ENCODE data around the gene MAP2K5. TPM values are rescaled to one million over a fixed set of nuclear protein-coding genes. Genes with fewer than 3 reads are reported as not detected.
A peak's percentile ranks its signal among the peaks of the same experiment; 100 is the strongest.

Gene MAP2K5
- total RNA-seq, 1 donor from 2014 or later = 6.8 TPM

DNA sequence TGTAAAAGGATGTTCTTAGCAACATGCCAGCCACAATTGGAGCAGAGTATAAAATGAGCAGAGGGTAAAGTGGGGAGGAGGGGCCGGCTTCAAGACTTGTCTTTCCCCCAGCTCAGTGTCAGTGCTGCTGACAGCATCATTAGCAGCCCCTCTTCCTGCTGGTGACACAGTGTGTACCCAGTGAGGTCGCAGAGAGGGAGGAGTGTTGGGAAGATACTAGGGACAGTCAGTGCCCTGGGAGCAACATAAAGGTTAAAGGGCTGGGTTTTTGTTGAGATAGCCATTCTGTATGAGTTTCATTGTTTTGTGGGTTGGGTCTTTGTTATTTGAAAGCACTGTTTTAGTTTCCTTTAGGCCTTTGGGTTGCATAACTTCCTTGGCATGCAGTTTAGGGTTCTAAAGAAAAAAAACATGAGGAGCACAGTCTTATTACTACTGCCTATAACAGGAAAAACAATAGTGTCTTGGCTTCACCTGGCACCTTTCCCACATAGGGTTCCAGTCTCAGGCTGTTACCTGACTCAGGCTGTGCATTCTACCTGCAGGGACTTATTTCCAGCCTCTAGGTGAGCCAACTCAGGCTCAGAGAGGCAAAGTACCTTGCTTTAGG, 188.7 kb downstream of the MAP2K5 start:
- no peak for DNase-seq

DNA sequence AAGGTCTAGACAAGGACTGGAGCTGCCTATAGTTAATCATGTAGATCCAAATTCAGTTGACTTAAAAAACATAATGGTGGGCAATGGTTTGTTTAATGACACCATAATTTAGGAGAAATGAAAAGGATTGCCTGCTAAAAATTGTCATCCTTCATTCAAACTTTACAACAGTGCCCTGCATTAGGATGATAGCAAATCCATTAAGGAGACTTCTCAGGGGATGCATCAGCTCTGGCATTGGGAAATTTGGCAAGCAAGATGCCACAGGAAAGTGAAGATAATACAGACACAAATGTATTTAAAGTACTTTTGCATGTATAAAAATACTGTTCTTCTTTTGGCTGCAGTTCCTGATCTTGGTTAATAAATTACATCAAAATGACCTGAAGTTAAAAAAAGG, 189.7 kb downstream of the MAP2K5 start:
- DNase-seq = no peak

GRCh38 chr15:67732671-67733374, 190.3 kb downstream of the MAP2K5 start:
- DNase-seq = no peak

DNA sequence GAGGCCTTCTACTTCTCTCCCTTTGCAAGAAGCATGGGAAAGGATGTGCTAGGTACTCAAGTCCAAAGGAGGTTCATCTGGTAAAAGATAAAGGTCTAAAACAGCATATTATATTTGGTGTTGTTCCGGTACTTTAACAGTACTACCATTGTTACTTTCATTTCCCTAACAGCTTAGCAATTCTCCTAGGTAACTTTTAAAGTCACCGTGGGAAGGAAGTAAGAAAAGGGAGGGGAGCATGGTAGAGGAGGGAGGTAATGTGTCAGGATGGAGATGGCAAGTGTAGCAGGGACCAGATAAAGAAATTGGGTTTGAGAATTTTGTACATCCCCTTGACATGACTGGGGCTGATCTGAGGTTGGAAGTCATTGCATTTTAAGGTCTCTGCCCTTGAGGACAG, 193.4 kb downstream of the MAP2K5 start:
- DNase-seq = no peak

- no peak for DNase-seq
These were observed 194.3 kb downstream of the MAP2K5 start for GRCh38 chr15:67736810-67737209.

GRCh38 chr15:67738056-67738455, 195.6 kb downstream of the MAP2K5 start:
- DNase-seq = no peak

GRCh38 chr15:67740405-67740804, 197.9 kb downstream of the MAP2K5 start:
- no peak for DNase-seq

DNA sequence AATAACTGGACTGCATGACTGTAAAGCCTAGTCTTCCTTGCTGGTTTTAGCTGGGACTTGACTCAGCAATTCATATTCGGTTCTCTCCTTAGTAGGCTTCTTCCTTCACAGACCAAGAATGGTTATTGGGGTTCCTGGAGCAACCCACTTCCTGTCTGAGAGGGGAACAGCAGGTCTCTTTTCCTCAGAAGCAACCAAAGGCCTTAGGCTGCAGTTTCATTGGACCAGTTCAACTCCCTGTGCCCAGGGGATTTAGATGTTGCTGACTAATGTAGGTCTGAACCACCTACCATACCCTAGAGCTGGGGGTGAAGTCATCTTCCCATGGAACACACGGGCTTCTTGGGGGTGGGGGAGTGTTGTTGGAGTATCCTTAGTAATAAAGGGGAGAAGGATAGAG, 198.8 kb downstream of the MAP2K5 start:
- no peak for DNase-seq

DNA sequence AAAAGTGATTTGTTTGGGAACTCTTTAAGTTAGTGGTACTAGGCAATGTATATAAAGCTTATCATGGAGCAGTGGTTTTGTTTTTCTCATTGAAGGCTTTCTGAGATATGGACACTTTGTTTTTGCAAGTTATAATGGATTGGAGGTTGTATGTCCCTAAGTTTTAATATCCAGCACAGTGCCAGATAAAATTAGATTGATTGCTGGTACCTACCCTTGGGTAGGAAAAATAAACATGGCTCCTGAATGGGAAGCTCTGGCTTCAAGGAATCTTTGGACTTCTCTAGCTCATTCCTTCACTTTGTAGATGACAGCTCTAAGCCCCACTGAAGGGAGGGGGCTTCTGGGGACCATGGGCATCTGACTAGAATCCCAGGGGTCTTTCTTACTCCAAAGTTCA, 201.1 kb downstream of the MAP2K5 start:
- DNase-seq = no peak

DNA sequence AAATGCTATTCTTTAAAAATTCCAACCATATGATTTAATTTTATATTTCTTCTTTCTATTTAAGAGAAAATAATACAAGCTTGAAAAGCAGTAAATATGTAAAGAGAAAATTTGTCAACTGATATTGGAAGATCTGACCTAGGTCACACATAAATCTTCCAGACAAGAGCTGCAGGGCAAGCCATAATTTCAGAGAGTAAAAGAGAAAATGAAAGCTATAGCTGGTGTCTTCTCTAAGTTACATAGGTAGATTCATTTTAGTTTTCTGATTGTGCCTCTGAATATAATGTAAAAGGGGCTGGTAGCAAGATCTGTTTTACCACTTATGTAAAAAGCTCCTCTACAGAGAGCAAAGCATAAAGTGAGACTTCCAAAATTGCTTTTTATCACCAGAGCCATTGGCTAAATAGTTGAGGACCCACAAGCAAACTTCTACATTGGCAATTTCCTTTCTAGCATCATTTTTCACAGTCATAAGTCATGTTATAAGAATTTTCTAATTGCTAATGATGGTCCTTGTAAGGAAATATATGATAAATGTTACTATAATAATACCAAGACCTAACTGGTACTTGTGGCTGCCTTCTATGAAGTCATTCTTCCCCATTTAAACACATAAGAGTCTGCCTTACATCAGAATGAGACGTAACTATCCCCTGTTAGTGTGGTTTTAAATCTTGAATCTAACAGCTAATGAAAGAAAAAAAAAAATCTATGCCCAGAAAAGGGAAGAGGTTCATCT, 202.0 kb downstream of the MAP2K5 start:
- DNase-seq = no peak

GRCh38 chr15:67745073-67746006, 202.8 kb downstream of the MAP2K5 start:
- no peak for DNase-seq

GRCh38 chr15:67746022-67746421, 203.5 kb downstream of the MAP2K5 start:
- no peak for DNase-seq

DNA sequence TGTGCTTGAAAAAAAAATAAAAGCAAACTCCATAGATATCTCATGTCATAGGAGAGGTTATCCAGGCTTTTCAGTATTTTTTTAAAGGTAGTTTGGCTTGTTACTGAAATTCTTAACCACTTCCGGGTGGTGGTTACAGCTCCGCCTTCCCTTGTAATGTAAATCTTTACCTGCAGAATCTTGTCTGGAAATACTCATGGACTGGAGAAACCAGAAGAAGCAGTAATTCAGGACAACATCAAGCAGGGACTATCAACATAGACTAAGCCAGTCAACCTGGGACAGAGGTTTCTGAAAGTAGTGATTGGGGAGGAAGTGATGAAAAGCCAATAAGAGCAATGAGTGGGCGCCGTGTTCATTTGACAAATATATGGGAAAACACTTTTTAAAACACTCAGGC, 203.9 kb downstream of the MAP2K5 start:
- DNase-seq = no peak

- no peak for DNase-seq
These were observed 205.4 kb downstream of the MAP2K5 start for GRCh38 chr15:67747921-67748320.

GRCh38 chr15:67750371-67750770, 207.9 kb downstream of the MAP2K5 start:
- no peak for DNase-seq

DNA sequence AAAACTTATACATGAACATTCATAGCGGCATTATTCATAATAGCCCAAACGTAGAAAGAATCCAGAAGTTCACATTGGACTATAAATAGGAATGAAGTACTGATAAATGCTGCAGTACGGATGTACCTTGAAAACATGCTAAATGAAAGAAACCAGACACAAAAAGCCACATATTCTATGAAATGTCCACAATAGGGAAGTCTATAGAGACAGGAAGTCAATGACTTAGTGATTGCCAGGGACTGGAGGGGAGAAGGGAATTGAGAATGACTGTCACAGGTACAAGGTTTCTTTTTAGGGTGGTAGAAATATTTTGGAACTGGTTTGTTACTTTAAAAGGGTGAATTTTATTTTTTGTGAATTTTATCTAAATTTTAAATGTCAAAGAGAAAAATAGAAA, 211.4 kb downstream of the MAP2K5 start:
- DNase-seq = no peak

DNA sequence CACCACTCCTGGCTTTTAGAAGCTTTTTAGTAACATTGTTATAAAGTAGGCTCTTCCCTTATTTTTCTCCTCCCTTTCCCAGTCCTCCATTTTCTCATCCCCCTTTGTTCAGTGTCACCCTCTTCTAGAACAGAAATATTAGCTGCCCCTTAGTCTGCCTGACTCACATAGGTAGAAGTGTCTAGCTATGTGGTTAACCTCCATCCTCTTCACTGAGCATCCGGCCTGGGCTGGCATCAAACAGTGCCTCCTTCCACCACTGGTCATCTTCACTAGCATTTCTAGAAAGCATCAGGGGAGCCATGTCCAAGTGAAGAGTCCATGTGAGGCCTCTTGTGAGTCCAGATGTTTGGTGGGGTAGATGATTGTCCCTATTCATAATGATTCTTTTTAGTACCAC, 212.8 kb downstream of the MAP2K5 start:
- no peak for DNase-seq

- DNase-seq = no peak
These were observed 213.4 kb downstream of the MAP2K5 start for GRCh38 chr15:67755936-67756335.

- no peak for DNase-seq
These were observed 216.3 kb downstream of the MAP2K5 start for GRCh38 chr15:67758619-67759300.

DNA sequence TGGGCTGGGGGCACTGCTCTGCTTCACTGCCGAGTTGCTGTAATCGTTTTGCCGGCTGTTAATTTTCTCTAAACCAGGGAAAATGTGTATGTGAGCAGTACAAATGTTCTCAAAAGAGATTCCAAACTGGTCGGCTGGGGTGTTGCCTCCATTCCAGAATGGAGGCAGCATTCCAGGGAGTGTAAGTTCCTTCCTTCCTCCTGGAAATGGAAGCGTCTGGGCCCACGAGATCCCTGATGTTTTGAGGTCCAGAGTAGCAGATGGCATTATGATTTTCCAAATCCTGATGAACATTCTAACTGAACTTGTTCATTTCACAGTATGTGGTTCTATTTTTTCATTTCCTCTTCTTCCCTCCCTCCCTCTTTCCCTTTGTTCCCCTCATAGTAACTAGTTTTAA, 218.4 kb downstream of the MAP2K5 start:
- DNase-seq = peak; percentile 29

- DNase-seq = no peak
These were observed 218.8 kb downstream of the MAP2K5 start for GRCh38 chr15:67761343-67761742.
